B cell (primary cell): ENCODE data around the gene GRB10.

Source experiments
- EZH2 ChIP-seq: IDR thresholded peaks from 2 replicates; pipeline ENCODE4 v1.6.1; 2012; ENCODE audit warnings: borderline replicate concordance, low read depth, mild to moderate bottlenecking, moderate library complexity, low read length; ENCODE audit not compliant: insufficient read depth, poor library complexity, severe bottlenecking
- TF ChIP-seq, protein P1 (sequence below): fragments of 200-600 bp; IDR thresholded peaks from one replicate; pipeline ENCODE4 v1.8.0; 2022; ENCODE audit warnings: antibody characterized with exemption, mild to moderate bottlenecking

DNA sequence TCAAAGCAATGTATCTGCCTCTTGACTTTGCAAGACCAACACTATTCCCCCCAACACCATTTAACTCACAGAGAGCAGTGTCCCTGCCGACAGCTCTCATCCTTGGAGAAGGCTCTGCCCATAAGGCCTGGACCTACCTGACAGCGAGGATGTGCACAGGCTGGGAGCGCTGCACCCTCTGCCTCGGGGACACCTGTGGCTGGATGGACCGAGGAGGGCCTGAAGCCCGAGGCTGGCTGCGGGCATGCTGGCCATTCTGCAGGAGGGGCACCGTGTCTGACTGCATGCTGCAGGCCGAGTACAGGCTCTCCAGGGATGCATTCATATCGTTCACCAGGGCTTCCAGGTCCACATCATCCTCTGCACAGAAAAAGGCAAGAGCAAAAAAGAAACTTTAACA lies 108.4 kb downstream of the GRB10 start:
- TF ChIP-seq, protein P1, sequence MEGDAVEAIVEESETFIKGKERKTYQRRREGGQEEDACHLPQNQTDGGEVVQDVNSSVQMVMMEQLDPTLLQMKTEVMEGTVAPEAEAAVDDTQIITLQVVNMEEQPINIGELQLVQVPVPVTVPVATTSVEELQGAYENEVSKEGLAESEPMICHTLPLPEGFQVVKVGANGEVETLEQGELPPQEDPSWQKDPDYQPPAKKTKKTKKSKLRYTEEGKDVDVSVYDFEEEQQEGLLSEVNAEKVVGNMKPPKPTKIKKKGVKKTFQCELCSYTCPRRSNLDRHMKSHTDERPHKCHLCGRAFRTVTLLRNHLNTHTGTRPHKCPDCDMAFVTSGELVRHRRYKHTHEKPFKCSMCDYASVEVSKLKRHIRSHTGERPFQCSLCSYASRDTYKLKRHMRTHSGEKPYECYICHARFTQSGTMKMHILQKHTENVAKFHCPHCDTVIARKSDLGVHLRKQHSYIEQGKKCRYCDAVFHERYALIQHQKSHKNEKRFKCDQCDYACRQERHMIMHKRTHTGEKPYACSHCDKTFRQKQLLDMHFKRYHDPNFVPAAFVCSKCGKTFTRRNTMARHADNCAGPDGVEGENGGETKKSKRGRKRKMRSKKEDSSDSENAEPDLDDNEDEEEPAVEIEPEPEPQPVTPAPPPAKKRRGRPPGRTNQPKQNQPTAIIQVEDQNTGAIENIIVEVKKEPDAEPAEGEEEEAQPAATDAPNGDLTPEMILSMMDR = no peak
- TF ChIP-seq EZH2 = no peak
